AG04449 (cell line): ENCODE results near the gene CTDSP1.

Experiments
- CTCF ChIA-PET: fragments of 350-600 bp; formaldehyde crosslinking; extraction: SDS; loops from one replicate; lab custom pipeline; 2021; ENCODE audit warnings: antibody characterized with exemption; lab: Yijun Ruan, JAX
- POLR2A ChIA-PET: fragments of 400-600, 350-600 bp; formaldehyde crosslinking; extraction: SDS; loops from one replicate; lab custom pipeline; 2020; ENCODE audit warnings: antibody characterized with exemption, inconsistent platforms; lab: Yijun Ruan, JAX
- DNase-seq: peaks from one replicate; pipeline ENCODE4 v3.0.0-alpha.2; 2010; ENCODE audit warnings: low read depth, low spot score
- H3K4me3 ChIP-seq: 2 replicates; pipeline ENCODE4 v1.5.1; 2011; ENCODE audit warnings: low read depth, mild to moderate bottlenecking, control low read depth, low read length
- CTCF ChIP-seq: IDR thresholded peaks from one replicate; pipeline ENCODE4 v1.5.1; 2011; ENCODE audit warnings: mild to moderate bottlenecking, moderate library complexity, low read length, control low read depth, inconsistent platforms; ENCODE audit not compliant: insufficient read depth; ENCODE audit errors: missing control alignments

Gene CTDSP1

GRCh38 chr2:218400167-218400929, 680 bp downstream of the CTDSP1 start:
- no peak for DNase-seq
- ChIA-PET CTCF (interaction anchor here (0.6 to 1.3 kb wide), 6 partner anchors 59 to 248 kb away, joined by 3 to 4 read pairs (median 3); no protein-coding TSS in a partner anchor), POLR2A (interaction anchor here (0.7 kb wide), 1 partner anchor 260 kb away, joined by 3 read pairs; no protein-coding TSS in a partner anchor)
- TF ChIP-seq CTCF = no peak
- peak overlapping the region; percentile 78 for H3K4me3 ChIP-seq

GRCh38 chr2:218400930-218401881, 1.5 kb downstream of the CTDSP1 start:
- no peak for TF ChIP-seq CTCF

GRCh38 chr2:218401890-218402289, 2.2 kb downstream of the CTDSP1 start:
- no peak for TF ChIP-seq CTCF
- CTCF ChIA-PET = interaction anchor here (0.9 to 1.5 kb wide), 6 partner anchors 9 to 450 kb away, joined by 3 to 6 read pairs (median 4); no protein-coding TSS in a partner anchor
- peak overlapping the region; percentile 78 for H3K4me3 ChIP-seq
- POLR2A ChIA-PET = no interaction called here
- DNase-seq = no peak

More at GRCh38 chr2:218400930-218401881, 1.5 kb downstream of the CTDSP1 start:
- H3K4me3 ChIP-seq = peak overlapping the region; percentile 78
- ChIA-PET POLR2A (no interaction called here), CTCF (interaction anchor here (0.8 to 1.5 kb wide), 8 partner anchors 9 to 451 kb away, joined by 3 to 6 read pairs (median 3); no protein-coding TSS in a partner anchor)
- DNase-seq = no peak

GRCh38 chr2:218402491-218402901, 2.8 kb downstream of the CTDSP1 start:
- no peak for TF ChIP-seq CTCF
- H3K4me3 ChIP-seq = no peak overlapping the region
- POLR2A ChIA-PET = no interaction called here
- no peak for DNase-seq
- CTCF ChIA-PET = interaction anchor here (1.4 kb wide), 1 partner anchor 102 kb away, joined by 4 read pairs; no protein-coding TSS in a partner anchor

- no peak overlapping the region for H3K4me3 ChIP-seq
- POLR2A ChIA-PET = no interaction called here
- no peak for TF ChIP-seq CTCF
- CTCF ChIA-PET = interaction anchor here (1.0 to 2.1 kb wide), 3 partner anchors 66 to 110 kb away, joined by 3 to 10 read pairs (median 4); no protein-coding TSS in a partner anchor
- DNase-seq = no peak
These were observed 3.3 kb downstream of the CTDSP1 start for GRCh38 chr2:218402911-218403411.
